ENCODE data around the gene RPS3A.
"Not testable (repeated sequence)": the region's sequence is repeated elsewhere in the genome, so short reads cannot be mapped to it uniquely, and the experiment has no call there.

The RPS3A gene

DNA sequence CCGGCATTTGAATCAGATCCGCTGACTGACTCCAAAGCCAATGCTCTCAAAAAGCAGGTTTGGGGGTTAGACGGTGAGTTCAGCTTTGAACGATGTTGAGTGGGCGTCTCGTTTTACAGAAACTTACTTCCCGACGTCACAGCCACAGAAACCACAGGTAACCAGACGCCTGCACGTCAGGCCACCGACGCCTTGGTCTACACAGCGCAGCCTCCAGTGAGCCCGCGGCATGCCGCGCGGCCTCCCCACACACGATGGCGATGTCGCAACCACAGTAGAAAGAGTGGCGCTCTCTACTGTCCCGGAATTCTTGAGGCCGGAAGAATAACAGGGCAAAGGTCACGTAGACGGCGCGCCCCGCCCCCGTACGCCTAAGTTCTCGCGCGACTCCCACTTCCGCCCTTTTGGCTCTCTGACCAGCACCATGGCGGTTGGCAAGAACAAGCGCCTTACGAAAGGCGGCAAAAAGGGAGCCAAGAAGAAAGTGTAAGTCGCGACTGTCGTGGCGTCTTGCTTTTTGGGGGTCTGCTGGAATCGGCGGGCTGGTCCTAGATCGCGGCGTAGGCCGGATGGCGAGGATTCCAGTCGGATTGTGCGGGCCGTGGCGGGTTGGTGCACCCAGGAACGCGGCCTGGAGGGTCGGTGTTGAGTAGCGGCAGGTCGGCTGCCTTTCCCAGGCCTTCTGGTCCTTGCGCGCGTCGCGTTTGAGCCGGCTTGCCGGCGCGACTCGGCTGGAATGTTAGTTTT lies at the start of gene RPS3A:
RPS3A (plus strand) TSS at position 400 of the 747 bp plus-strand sequence; CDS start at position 425, 25 bp downstream.
- DNase-seq (ENCODE audit: low spot score), result peak; percentile 96

DNA sequence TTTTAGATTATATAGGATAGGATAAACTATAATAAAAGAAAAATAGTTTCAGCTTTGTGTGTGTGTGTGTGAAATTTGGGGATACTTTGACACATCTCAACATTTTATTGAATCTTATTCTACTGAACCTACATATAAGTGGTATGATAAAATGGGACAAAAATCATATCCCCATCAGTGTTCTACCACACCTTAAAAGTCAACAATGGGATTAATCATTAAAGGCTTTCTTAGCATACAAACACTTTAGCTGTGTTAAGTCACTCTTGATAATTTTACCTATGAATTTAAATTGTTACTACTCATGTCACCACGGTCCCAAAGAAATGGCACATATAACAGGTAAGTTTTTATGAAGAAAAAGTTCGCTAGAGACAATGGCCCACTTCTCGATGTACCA lies 46.6 kb upstream of the RPS3A start:
- DNase-seq (ENCODE audit: low spot score), result no peak

DNA sequence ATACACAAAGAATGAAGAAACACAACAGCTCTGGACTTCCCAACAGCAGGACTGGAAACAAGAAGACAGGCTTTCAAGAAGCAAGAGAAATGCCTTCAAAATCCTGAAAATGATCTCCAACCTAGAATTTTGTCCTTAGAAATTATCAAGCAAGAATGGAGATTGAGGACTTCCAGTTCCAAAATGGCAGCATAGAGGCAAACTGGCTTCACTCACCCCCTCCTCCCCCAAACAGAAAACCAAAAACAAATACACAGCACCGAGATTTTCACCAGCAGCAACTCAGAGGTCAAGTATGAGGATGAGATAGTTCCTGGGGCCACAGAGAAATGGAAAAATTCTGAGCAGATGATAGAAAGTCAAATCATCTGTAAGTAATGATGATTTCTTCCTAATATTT lies 43.9 kb upstream of the RPS3A start:
- no peak for DNase-seq (ENCODE audit: low spot score)

DNA sequence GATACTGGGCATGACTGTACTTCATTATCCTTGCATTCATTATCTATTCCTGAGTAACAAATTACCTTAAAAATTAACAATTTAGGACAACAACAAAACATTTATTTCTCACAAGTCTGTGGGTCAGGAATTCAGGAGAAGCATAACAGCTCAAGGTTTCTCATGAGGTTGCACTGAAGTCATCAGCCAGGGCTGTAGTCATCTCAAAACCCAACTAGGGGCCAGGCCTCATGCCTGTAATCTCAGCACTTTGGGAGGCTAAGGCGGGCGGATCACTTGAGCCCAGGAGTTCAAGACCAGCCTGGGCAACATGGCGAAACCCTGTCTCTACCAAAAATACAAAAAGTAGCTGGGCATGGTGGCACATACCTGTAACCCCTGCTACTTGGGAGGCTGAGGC lies 36.3 kb upstream of the RPS3A start:
- DNase-seq (ENCODE audit: low spot score), result not testable (repeated sequence)

DNA sequence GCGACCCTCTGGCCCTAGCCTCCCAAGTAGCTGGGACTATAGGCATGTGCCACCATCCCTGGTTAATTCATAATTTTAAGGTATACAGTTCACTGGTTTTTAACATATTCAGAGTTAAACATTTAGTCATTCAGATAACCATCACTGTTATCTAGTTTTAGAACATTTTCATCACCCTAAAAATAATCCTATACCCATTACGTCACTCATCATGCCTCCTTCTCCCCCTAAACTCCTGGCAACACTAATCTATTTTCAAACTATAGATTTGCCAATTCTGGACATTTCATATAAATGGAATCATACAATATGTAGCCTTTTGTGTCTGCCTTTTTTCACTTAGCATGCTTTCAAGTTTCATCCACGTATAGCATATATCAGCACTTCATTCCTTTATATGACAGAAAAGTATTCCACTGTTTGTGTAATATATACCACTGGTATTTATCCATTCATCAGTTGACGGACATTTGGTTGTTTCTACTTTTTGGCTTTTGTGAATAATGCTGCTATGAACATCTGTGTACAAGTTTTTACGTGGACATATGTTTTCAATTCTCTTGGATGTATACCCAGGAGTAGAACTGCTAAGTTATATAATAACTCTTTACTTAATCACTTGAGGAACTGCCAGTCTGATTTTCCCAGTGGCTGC lies 32.0 kb upstream of the RPS3A start:
- DNase-seq (ENCODE audit: low spot score), result no peak

DNA sequence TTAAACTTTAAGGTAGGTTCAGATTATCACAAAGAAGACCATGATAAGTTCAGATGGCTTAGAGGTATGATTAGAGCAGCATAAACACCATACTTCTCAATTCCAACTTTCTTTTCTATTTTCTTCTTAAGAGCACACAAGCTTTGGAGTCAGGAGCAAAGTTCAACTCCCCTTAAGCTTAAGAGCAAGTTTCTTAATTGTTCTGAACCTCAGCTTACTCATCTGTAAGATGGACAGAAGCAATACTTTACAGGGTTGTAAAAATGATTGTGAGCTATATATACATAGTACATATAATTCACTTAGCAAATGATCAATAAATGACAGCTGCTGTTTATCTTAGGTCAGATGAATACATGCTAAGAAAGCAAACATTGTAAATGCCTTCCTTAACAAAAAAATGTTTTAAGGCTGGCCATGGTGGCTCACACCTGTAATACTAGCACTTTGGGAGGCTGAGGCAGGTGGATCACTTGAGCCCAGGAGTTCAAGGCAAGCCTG lies 25.0 kb upstream of the RPS3A start:
- DNase-seq (ENCODE audit: low spot score), result no peak

DNA sequence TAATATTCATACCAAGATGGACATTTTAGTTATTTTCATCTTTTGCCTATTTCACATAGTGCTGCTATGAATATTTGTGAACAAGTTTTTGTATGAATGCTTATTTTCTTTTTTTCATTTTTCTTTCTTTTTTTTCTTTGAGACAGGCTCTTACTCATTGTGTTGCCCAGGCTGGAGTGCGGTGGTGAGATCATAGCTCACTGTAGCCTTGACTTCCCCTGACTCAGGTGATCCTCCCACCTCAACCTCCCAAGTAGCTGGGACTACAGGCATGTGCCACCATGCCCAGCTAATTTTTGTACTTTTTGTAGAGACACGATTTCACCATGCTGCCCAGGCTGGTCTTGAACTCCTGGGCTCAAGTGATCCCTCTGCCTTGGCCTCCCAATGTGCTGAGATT lies 21.4 kb upstream of the RPS3A start:
- DNase-seq (ENCODE audit: low spot score), result not testable (repeated sequence)

DNA sequence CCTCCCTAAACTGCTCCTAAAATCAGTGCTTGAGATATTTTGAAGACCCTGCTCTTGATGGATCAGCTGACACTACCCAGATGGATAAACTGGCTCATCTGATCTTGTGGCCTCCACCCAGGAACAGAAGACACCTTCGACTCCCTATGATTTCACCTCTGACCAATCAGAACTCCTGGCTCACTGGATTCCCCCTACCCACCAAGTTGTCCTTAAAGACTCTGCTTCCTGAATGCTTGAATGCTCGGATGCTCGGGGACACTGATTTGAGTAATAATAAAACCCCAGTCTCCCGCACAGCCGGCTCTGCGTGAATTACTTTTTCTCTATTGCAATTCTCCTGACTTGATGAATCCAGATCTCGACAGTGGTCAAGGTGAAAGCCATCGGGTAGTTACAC lies 12.0 kb upstream of the RPS3A start:
- no peak for DNase-seq (ENCODE audit: low spot score)

DNA sequence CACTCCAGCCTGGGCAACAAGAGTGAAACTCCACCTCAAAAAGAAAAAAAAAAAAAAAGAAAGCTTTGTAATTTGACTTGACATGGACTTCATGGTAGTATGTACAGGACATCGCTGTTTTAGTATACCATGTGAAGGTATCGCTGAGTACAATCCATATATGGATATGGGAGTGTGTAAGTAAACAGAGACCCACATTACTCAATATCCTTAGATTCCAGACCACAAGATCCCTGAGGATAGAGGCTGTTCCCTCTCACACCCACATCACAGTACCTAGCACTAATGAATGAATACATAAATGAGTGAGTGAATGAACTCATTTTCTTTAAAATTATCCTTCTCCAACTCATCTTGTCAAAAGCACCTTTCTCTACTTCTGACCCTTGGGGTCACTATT lies 8.4 kb upstream of the RPS3A start:
- no peak for DNase-seq (ENCODE audit: low spot score)

DNA sequence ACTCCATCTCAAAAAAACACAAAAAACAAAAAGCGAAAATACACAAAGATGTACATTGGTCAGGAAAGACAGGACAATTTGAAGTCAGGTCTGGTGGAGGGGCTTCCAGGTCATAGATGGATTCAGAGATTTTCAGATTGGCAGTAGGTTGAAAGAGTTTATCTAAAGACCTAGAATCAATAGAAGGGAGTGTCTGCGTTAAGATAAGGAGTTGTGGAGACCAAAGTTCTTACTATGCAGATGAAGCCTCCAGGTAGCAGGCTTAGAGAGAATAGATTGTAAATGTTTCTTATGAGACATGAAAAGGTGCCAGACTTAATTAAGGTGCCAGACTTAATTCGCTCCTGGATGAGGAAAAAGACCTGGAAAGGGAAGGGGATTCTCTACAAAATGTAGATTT lies 6.9 kb upstream of the RPS3A start:
- no peak for DNase-seq (ENCODE audit: low spot score)

DNA sequence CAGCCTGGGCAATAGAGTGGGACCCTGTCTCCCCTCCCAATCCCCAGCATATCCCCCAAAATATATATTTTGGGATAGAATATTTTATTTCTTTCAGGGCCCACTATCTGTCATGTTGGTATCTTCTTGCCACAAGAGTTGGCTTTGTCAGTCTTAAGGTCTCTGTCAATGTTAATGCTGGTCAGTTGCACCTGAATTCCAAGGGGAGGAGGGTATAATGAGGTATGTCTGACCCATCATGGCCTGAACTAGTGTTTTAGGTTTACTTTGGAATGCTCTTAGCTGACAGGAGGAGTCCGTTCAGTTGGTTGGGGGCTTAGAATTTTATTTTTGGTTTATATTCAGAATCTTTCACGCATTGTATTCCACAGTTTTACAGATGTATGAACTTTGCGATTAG lies 6.2 kb upstream of the RPS3A start:
- DNase-seq (ENCODE audit: low spot score), result no peak

DNA sequence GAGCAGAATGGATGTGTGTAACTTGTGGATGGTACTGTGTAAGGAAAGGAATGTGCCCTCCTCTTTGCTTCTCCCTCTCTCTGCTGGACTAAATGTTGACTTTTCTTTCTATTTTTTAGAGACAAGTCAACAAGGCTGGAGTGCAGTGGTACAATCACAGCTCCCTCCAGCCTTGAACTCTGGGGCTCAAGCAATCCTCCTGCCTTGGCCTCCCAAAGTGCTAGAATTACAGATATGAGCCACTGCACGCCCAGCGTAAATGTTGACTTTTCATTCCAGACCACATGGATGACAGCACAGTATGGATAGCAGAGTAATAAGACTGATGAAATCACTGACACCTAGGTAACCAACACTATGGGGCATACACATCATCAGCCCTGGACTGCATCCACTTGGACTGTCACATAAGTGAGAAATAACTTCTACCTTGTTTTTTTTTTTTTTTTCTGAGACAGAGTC lies 5.1 kb upstream of the RPS3A start:
- no peak for DNase-seq (ENCODE audit: low spot score)

DNA sequence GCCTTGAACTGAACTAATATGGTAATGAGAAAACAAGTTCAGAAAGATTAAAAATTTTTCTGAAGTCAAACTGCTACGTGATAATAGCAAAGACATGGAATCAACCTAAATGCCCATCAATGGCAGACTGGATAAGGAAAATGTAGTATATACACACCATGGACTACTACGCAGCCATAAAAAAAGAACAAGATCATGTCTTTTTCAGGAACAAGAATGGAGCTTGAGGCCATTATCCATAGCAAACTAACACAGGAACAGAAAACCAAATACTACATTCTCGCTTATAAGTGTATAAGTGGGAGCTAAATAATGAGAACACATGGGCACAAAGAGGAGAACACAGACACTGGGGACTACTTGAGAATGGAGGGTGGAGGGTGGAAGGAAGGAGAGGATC lies 4.3 kb upstream of the RPS3A start:
- DNase-seq (ENCODE audit: low spot score), result no peak

DNA sequence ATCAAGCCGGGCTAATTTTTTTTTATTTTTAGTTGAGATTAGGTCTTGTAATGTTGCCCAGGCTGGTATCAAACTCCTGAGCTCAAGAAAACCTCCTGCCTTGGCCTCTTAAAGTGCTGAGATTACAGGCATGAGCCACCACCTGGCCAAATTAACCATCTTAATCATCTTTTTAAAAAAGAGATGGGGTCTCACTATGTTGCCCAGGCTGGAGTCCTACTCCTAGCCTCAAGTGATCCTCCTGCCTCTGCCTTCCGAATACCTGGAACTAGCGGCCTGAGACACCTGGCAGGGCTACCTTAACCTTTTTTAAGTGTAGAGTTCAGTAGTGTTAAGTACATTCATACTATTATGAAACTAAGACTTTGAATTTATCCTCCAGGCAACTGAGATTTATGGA lies 1.7 kb upstream of the RPS3A start:
- no peak for DNase-seq (ENCODE audit: low spot score)

DNA sequence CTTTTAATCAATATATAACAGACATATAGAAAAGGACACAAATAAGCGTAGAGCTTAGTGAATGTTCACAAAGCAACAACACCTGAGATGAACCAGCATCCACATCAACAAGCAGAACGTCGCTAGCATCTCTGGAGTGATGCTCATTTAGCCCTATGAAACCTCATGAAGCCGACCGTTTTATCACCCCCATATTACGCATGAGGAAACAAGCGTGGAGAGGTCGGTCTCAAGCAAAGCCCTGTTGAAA lies 524 bp upstream of the RPS3A start:
- no peak for DNase-seq (ENCODE audit: low spot score)

DNA sequence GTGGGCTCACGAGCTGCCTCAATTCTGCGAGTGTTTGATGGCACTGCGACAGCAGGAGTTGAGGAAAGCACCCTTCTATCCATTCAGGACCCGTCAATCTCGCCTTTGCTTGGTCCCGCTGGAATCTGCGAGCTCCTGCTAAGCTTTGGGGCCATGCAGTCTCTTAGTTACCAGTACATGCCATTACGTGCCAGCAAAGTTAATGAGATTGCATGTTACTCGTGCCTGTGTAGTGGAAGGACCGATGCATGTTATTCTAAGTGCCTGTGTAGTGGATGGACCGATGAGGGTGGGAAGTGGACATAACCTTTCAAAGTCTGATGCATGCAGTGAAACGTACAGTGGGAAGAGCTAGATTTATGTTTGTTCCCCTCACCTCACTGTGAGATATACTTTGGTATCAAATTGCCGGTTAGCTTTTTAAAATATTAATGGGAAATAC lies 569 bp downstream of the RPS3A start:
- no peak for DNase-seq (ENCODE audit: low spot score)

DNA sequence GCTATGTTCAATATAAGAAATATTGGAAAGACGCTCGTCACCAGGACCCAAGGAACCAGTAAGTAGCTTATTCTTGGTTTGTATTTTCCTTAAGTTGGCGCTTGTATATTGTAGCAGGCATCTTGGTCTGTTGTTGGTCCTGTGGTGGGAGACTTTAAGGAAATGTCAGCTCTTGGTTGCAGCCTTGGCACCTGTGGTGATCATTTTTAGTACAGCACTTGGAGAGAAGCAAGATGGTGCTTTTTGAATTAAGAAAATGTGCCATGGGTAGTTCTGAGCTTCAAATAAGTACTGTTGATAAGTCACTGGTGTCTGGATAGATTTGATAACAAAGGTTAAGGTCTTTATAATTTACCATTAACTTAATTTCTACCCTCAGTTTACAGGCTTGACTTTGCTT lies 1.1 kb downstream of the RPS3A start:
- no peak for DNase-seq (ENCODE audit: low spot score)

DNA sequence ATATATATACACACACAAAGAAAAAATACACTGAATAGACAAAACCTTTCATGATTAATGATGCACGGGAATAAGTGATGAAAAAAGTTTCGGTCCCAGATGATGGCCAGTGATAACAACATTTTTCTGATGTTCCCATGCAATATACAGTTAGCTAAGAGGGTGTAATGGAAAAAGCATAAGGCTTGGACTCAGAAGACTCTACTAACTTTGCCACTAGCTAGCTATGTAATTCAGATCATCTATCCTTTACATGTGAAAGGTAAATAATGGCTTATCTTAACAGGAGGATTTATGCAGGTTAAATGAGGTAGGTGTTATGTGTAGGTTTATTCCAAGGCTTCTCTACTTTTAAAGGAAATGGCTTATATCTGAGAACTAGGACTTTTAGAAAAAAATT lies 4.3 kb downstream of the RPS3A start:
- DNase-seq (ENCODE audit: low spot score), result no peak

DNA sequence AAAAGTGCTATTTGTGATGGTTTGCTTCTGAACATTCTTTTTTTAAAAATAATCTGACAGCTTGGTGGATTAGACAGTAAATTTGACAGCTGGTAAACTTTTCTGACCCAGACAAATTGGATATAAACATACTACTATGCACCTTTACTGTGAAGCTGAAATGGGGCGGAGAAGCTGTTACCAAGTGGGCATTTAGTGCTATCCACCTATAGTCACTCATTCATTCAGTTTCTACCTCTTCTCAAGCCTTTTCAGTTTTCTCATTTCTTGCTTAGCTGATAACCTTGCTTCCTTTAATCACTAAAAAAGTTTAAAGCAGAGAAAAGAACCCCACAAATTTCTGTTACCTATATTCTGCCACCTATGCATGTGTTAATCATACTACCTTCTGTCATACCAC lies 5.2 kb downstream of the RPS3A start:
- DNase-seq (ENCODE audit: low spot score), result no peak

DNA sequence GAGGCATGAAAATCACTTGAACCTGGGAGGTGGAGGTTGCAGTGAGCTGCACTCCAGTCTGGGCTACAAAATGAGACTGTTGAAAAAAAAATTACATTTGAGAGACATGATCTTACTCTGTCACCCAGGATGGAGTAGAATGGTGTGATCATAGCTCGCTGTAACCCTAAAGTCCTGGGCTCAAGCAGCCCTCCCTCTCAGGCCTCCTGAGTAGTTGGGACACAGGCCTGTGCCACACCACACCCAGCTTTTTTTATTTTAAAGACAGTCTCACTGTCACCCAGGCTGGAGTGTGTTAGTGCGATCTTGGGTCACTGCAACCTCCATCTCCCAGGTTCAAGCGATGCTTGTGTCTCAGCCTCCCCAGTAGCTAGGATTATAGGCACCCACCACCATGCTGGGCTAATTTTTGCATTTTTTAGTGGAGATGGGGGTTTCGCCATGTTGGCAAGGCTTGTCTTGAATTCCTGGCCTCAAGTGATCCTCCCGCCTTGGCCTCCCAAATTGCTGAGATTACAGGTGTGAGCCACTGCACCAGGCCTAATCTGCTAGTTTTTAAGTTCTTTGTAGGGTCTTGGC lies 6.1 kb downstream of the RPS3A start:
- no peak for DNase-seq (ENCODE audit: low spot score)

DNA sequence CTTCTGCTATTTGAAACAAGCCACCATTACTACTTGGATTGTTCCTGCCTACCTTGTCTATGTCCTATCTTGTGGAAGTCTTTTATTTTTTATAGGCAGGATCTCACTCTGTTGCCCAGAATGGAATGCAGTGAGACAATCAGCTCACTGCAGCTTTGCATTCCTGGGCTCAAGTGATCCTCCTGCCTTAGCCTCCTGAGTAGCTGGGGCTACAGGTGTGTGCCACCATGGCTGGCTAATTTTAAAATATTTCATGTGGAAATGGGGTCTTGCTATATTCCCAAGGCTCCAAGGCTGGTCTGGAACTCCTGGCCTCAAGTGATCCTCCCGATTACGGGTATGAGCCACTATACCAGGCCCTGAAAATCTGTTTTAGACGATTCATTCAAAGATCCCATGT lies 7.6 kb downstream of the RPS3A start:
- no peak for DNase-seq (ENCODE audit: low spot score)

DNA sequence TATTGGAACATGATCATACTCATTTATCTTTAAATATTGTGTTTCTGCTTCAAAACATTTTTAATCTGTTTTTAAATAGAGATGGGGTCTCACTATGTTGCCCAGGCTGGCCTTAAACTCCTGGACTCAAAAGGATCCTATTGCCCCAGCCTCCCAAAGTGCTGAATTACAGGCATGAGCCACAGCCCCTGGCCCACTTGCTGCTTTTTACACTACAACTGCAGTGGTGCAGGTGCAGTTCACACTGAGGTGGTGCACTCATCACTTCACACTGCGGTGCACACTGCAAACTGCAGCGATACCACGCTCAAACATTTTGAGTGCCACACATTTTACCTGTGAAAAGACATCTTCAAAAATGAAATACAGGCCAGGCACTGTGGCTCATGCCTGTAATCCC lies 10.8 kb downstream of the RPS3A start:
- DNase-seq (ENCODE audit: low spot score), result no peak

DNA sequence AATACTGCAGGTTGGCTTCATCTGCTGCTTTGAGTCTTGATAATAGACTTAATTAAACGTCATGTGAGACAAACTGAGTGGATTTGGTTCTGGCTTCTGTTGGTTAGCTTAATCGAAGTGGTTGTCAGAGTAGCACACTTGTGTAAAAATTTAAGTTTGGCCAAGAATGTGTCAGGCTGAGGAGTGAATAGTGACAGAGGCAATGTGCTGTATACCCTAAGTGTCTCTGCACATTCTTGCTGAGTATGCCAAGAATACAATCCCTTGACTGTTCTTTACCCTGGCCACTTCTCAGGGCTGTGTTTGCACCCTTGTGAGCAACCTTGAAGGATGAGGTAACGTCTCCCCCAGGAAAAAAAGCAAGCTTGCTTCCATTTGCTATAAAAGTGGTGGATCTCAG lies 14.9 kb downstream of the RPS3A start:
- no peak for DNase-seq (ENCODE audit: low spot score)

DNA sequence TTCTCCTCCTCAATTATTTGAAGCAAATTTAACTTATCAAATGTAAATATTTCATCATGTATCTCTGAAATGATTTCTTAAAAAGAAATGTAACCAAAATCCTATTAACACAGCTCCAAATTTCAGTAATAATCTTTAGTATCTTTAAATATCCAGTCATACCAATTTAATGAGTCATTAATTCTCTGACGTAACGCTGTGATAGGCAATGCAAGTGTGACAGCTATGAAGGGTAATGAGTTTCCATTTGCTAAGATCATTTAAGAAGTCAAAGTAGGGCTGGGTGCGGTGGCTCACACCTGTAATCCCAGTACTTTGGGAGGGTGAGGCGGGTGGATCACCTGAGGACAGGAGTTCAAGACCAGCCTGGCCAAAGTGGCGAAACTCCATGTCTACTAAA lies 15.6 kb downstream of the RPS3A start:
- DNase-seq (ENCODE audit: low spot score), result peak; percentile 15
